ENCODE measurements around the gene CBX5. TPM values are rescaled to one million over a fixed set of nuclear protein-coding genes. Genes with fewer than 3 reads are reported as not detected.
"Not testable (repeated sequence)": the region's sequence is repeated elsewhere in the genome, so short reads cannot be mapped to it uniquely, and the experiment has no call there.

Gene CBX5
- total RNA-seq, 4 donors from 2014 or later = 23.7 to 45.7 (median 33.6) TPM

DNA sequence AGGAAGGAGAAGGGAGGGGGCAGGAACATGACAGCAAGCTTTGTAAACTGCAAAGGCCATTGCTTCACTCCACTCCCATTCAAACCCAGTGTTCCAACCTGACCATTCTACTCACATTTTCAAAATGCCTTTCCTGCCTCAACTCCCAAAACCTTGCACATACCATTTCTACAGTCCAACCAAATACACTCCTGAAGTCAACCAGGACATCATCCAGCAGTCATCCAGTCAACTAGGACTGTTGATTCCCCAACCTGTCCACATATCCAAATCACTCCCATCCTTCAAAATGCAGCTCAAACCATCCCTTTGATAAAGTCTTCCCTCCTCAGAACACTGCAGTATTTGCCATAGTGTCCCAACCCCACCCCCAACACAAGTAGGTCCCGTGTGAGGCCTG lies 94.0 kb downstream of the CBX5 start:
- 89% methylated on average over 1 of the region's 1 CpG for WGBS

DNA sequence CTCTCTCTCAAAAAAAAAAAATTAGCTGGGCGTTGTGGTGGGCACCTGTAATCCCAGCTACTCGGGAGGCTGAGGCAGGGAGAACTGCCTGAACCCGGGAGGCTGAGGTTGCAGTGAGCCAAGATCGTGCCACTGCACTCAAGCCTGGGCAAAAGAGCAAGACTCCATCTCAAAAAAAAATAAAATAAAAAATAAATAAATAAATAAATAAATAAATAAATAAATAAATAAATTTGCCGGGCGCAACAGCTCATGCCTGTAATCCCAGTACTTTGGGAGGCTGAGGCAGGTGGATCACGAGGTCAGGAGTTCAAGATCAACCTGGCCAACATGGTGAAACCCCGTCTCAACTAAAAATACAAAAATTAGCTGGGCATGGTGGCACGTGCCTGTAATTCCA lies 94.6 kb downstream of the CBX5 start:
- not testable (repeated sequence) for H3K27me3 ChIP-seq; H3K27ac ChIP-seq; H3K9me3 ChIP-seq; DNase-seq (ENCODE audit: low spot score in 2 of 2); H3K4me3 ChIP-seq
- H3K4me1 ChIP-seq = peaks cover 25% of the 10 kb centered on the region
- WGBS = 91% methylated on average over 9 of the region's 9 CpGs
- H3K36me3 ChIP-seq = peaks cover 28% of the 10 kb centered on the region

More for the DNA sequence above, 94.0 kb downstream of the CBX5 start:
- H3K27me3 ChIP-seq = no peaks in the 10 kb centered on the region
- no peak overlapping the region for H3K27ac ChIP-seq
- DNase-seq (ENCODE audit: low spot score in 2 of 2) = no peak
- H3K4me1 ChIP-seq = peaks cover 26% of the 10 kb centered on the region
- TF ChIP-seq POLR2A (IDR thresholded peaks at IDR 0.05) (no peak), EP300 (IDR thresholded peaks at IDR 0.05) (no peak), POLR2AphosphoS5 (IDR thresholded peaks at IDR 0.05) (no peak)
- TF ChIP-seq, protein P1, sequence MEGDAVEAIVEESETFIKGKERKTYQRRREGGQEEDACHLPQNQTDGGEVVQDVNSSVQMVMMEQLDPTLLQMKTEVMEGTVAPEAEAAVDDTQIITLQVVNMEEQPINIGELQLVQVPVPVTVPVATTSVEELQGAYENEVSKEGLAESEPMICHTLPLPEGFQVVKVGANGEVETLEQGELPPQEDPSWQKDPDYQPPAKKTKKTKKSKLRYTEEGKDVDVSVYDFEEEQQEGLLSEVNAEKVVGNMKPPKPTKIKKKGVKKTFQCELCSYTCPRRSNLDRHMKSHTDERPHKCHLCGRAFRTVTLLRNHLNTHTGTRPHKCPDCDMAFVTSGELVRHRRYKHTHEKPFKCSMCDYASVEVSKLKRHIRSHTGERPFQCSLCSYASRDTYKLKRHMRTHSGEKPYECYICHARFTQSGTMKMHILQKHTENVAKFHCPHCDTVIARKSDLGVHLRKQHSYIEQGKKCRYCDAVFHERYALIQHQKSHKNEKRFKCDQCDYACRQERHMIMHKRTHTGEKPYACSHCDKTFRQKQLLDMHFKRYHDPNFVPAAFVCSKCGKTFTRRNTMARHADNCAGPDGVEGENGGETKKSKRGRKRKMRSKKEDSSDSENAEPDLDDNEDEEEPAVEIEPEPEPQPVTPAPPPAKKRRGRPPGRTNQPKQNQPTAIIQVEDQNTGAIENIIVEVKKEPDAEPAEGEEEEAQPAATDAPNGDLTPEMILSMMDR (IDR thresholded peaks at IDR 0.05) = no peak
- no peaks in the 10 kb centered on the region for H3K9me3 ChIP-seq
- H3K4me3 ChIP-seq = no peak overlapping the region
- peaks cover 27% of the 10 kb centered on the region for H3K36me3 ChIP-seq

DNA sequence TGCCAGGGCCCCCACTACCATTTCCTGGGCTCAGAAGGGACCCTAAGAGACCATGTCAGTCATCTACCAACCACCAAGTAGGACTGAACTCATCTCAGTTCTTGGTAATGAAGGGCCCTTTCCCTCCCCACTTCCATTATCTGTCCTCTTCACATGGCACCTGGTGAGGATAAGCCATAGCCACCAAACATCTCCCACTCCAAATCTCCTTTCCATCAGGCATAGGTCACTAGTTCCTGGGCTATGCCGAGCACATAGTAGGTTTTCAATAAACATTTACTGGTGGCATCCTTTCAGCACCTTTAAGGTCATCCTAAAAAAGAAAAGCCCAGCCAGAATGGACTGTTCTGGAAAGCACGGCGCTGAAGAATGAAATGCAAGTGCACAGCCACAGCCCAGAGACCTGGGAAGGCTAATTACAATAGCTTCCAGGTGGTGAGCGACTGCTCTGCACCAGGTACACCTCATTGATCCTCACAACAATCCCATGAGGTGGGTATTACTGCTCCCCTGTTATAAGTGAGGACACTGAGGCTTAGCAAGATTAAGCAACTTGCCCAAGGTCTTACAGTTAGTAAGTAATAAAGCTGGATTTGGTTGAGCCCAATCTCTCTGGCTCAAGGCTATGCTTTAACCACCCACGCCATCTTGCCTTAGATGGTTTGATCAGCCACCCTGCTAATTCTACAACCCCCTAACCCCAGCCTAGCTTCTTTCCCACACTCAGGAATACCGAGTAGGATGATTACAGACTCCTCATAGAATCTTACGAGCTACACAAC lies 95.7 kb downstream of the CBX5 start:
- DNase-seq (ENCODE audit: low spot score in 2 of 2) = no peak
- TF ChIP-seq POLR2AphosphoS5 (IDR thresholded peaks at IDR 0.05) (no peak), POLR2A (IDR thresholded peaks at IDR 0.05) (no peak), EP300 (IDR thresholded peaks at IDR 0.05) (no peak)
- TF ChIP-seq, protein P1 (IDR thresholded peaks at IDR 0.05) = no peak
- 88% methylated on average over 7 of the region's 7 CpGs for WGBS
- no peak overlapping the region for H3K4me3 ChIP-seq
- H3K27ac ChIP-seq = no peak overlapping the region
- peaks cover 28% of the 10 kb centered on the region for H3K36me3 ChIP-seq
- no peaks in the 10 kb centered on the region for H3K27me3 ChIP-seq
- no peaks in the 10 kb centered on the region for H3K9me3 ChIP-seq
- H3K4me1 ChIP-seq = peaks cover 22% of the 10 kb centered on the region

DNA sequence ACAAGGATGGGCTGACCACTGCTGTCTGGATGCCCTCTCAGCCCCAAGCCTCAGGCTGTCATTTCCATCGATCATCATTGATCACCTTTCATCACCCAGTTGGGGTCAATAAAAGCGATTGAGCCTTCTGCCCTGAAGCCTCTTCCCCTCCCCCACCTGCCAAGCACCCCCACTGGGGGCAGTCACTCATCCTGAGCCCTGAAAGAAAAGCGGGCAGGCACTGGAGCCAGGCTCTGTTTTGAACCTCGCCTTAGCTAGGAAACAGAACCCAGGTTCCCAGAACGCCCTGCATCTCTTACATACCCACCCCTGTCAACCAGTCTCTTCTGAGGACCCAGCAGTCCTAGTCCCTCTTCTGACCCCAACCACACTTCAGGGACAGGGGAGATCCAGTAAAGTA lies 96.9 kb downstream of the CBX5 start:
- Histone ChIP-seq H3K27ac (no peak overlapping the region), H3K9me3 (no peaks in the 10 kb centered on the region), H3K36me3 (peaks cover 28% of the 10 kb centered on the region), H3K4me1 (peaks cover 13% of the 10 kb centered on the region), H3K4me3 (no peak overlapping the region), H3K27me3 (no peaks in the 10 kb centered on the region)
- DNase-seq (ENCODE audit: low spot score in 2 of 2) = no peak
- WGBS = 90% methylated on average over 5 of the region's 5 CpGs
- TF ChIP-seq, protein P1 (IDR thresholded peaks at IDR 0.05) = no peak
- TF ChIP-seq POLR2AphosphoS5 (IDR thresholded peaks at IDR 0.05) (no peak), EP300 (IDR thresholded peaks at IDR 0.05) (no peak), POLR2A (IDR thresholded peaks at IDR 0.05) (no peak)

DNA sequence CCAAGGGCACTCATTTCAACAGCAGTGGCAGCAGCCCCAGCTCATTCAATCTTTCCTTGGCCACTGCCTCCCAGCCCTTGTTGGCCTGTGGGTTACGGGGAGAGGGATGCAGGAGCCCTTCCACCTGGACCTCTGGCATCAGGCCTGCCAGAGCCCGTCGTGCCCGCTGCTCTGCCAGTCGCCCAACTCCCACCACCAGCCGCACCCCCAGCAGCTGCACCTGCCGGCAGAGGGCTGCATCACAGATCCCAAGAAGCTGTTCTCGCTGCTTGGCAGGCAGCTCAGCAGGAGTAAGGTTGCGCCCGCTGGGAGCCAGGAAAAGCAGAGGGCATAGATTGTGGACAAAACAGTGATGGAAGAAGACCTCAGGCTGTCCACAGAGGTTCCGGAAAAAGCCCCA lies 97.8 kb downstream of the CBX5 start:
- no peak overlapping the region for H3K4me3 ChIP-seq
- peaks cover 4% of the 10 kb centered on the region for H3K4me1 ChIP-seq
- TF ChIP-seq, protein P1 (IDR thresholded peaks at IDR 0.05) = no peak
- no peaks in the 10 kb centered on the region for H3K27me3 ChIP-seq
- H3K9me3 ChIP-seq = no peaks in the 10 kb centered on the region
- peaks cover 28% of the 10 kb centered on the region for H3K36me3 ChIP-seq
- DNase-seq (ENCODE audit: low spot score in 2 of 2) = no peak
- 100% methylated on average over 1 of the region's 11 CpGs for WGBS
- H3K27ac ChIP-seq = no peak overlapping the region

Other genes starting within 250 kb of the CBX5 start
- 1 to 10 TPM in 1 of 4 donors, under 1 TPM in 2, not detected in 1; 0.26 to 3.5 (median 0.49) TPM for gene HOXC5, start 247.1 kb downstream of the CBX5 start, total RNA-seq
- 1 to 10 TPM; 1.4 to 4.7 (median 1.9) TPM for gene HOXC4, start 226.3 kb downstream of the CBX5 start, total RNA-seq
- gene SMUG1, start 91.1 kb downstream of the CBX5 start, total RNA-seq = 10 to 100 TPM; 40.6 to 56.4 (median 52.6) TPM
- gene HNRNPA1, start 604 bp upstream of the CBX5 start, total RNA-seq = 100 to 1,000 TPM; 331 to 613 (median 394) TPM
- 1 to 10 TPM; 1.4 to 8.6 (median 6.3) TPM for gene NFE2, start 20.9 kb upstream of the CBX5 start, total RNA-seq
- gene COPZ1, start 45.0 kb upstream of the CBX5 start, total RNA-seq = 10 to 100 TPM; 70.9 to 89.0 (median 77.6) TPM
- 1 to 10 TPM in 1 of 4 donors, under 1 TPM in 3; 0.38 to 1.7 (median 0.73) TPM for gene GPR84, start 84.4 kb upstream of the CBX5 start, total RNA-seq
- 100 to 1,000 TPM in 3 of 4 donors, 10 to 100 TPM in 1; 99.5 to 134 (median 113) TPM for gene ZNF385A, start 104.6 kb upstream of the CBX5 start, total RNA-seq
- 10 to 100 TPM; 16.3 to 36.4 (median 24.8) TPM for gene ITGA5, start 139.1 kb upstream of the CBX5 start, total RNA-seq
- gene GTSF1, start 193.5 kb upstream of the CBX5 start, total RNA-seq = not detected
- 10 to 100 TPM in 1 of 4 donors, 1 to 10 TPM in 3; 3.6 to 19.6 (median 4.6) TPM for gene NCKAP1L, start 217.6 kb upstream of the CBX5 start, total RNA-seq